HFFc6 (cell line): ENCODE results near the gene SLC45A3. TPM values are rescaled to one million over a fixed set of nuclear protein-coding genes. Genes with fewer than 3 reads are reported as not detected.

ENCODE experiments used
- DNase-seq: peaks from one replicate; pipeline ENCODE4 v3.0.0-alpha.2; 2018
- H3K27ac Mint-ChIP-seq: 2 replicates; pipeline ENCODE4 v1.8.0; 2020; ENCODE audit warnings: mild to moderate bottlenecking, mixed read lengths
- H3K27me3 Mint-ChIP-seq: 2 replicates; pipeline ENCODE4 v1.8.0; 2021; ENCODE audit warnings: mild to moderate bottlenecking, moderate library complexity, mixed read lengths; ENCODE audit not compliant: insufficient read depth
- H3K36me3 Mint-ChIP-seq: 2 replicates; pipeline ENCODE4 v1.8.0; 2021; ENCODE audit warnings: low read depth, mixed read lengths
- H3K4me1 Mint-ChIP-seq: 2 replicates; pipeline ENCODE4 v1.8.0; 2020; ENCODE audit warnings: low read depth, mixed read lengths
- H3K4me3 Mint-ChIP-seq: 2 replicates; pipeline ENCODE4 v1.8.0; 2020; ENCODE audit warnings: mild to moderate bottlenecking, moderate library complexity, mixed read lengths
- H3K9me3 Mint-ChIP-seq: 2 replicates; pipeline ENCODE4 v1.8.0; 2020; ENCODE audit warnings: mild to moderate bottlenecking, mixed read lengths
- total RNA-seq, 6 experiments: library from RNA; stranded (reverse); fragmentation: NEBNext Ultra II Directional; extraction: Animal tissue kit (Norgen Biotek cat#: 25700); gene quantifications; 2 replicates in 1 of 6; 3 replicates in 5 of 6; pipeline ENCODE4 v1.2.3, GENCODE V29; 2021
- TF ChIP-seq, protein P1 (sequence below): fragments of 200-600 bp; sonication (generic); IDR thresholded peaks from 2 replicates; pipeline ENCODE4 v1.5.0; 2021; ENCODE audit warnings: antibody characterized with exemption, mild to moderate bottlenecking

The SLC45A3 gene
- total RNA-seq, 6 experiments from 2014 or later = 1.1 to 2.4 (median 1.4) TPM

DNA sequence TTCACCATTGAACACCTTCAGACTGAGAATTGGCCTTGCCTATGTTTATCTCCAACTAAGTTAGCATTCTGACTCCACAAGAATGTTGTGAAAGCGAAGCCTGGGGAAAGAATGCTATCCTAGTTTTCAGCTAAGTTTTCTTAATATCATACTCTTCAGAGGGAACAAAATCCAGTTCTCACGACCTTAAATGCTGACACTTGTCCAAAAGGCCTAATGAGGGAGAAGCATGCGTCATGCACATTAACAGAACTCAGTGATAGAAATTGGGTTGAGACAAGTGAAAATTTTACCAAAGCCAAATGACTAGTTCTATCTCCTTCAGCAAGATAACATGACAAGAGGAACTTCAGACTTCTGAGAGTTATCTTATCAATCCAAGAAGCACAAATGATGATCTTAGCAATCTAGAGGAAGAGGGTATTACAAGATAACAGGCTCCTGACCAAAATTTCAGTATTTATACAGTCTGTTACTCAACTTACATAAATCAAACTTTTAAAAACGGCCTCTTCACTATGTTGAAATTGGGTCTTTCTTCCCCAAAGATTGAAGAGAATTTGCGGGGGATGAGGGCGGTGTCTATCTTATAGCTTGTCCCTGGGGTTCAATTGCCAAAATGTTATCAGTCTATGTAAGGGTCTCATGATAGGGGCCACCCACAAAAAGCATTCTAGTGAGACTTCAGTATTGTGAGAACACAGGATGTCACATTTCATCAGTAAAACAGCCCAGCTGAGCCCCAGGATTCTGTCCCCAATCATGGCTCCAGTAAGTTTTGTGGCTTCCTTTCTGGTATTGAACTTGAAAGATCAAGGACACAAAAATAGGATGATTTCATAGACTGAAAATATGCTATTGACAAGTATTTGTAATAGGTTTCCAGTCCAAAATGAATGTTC lies 26.5 kb upstream of the SLC45A3 start:
- Mint-ChIP-seq H3K4me1 (peaks cover 25% of the 10 kb centered on the region), H3K27ac (no peak overlapping the region), H3K27me3 (no peaks in the 10 kb centered on the region), H3K9me3 (no peaks in the 10 kb centered on the region), H3K36me3 (peaks cover 21% of the 10 kb centered on the region), H3K4me3 (no peak overlapping the region)
- no peak for DNase-seq
- TF ChIP-seq, protein P1, sequence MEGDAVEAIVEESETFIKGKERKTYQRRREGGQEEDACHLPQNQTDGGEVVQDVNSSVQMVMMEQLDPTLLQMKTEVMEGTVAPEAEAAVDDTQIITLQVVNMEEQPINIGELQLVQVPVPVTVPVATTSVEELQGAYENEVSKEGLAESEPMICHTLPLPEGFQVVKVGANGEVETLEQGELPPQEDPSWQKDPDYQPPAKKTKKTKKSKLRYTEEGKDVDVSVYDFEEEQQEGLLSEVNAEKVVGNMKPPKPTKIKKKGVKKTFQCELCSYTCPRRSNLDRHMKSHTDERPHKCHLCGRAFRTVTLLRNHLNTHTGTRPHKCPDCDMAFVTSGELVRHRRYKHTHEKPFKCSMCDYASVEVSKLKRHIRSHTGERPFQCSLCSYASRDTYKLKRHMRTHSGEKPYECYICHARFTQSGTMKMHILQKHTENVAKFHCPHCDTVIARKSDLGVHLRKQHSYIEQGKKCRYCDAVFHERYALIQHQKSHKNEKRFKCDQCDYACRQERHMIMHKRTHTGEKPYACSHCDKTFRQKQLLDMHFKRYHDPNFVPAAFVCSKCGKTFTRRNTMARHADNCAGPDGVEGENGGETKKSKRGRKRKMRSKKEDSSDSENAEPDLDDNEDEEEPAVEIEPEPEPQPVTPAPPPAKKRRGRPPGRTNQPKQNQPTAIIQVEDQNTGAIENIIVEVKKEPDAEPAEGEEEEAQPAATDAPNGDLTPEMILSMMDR = no peak

DNA sequence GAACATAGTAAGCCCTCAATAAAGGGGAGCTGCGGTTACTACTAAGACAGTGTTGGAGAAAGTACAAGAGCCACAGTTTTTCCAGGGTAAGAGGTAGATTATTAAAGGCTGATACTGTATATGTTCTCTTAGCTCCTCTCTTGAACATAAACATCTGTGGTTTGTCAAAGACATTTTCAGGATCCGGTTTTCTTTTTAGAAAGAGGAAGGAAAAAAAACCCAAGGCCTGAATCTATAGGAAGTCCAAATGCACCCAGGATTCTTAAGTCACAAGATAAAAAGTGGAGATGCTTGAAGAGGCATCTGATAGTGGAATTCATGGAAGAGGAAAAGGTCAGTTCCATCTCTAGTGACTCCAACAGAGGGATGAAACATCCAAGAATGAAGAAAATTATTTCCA lies 24.6 kb upstream of the SLC45A3 start:
- Mint-ChIP-seq H3K36me3 (peaks cover 21% of the 10 kb centered on the region), H3K9me3 (no peaks in the 10 kb centered on the region), H3K4me1 (peaks cover 11% of the 10 kb centered on the region)

DNA sequence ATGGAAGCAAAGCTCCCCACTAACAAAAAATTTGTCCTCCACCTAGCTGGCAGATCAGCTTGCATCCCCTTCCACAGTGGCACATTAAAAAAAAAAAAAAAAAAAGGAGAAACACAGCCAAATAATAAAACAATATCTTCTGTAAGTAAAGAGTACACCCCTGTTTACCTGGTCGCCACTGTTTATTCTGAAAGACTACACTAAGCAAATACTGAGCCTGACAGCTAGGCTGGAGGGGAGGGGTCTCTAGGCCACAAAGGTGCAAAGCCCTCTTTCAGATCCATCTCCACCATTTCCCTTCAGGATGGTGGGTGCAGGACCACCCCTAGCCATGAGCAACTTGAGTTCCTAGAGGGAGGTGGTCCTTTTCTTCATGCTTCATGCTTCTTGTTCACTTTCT lies 22.8 kb upstream of the SLC45A3 start:
- TF ChIP-seq, protein P1 = no peak
- H3K9me3 Mint-ChIP-seq = no peaks in the 10 kb centered on the region
- no peak for DNase-seq
- no peaks in the 10 kb centered on the region for H3K27me3 Mint-ChIP-seq
- H3K36me3 Mint-ChIP-seq = peaks cover 10% of the 10 kb centered on the region
- H3K27ac Mint-ChIP-seq = no peak overlapping the region
- no peak overlapping the region for H3K4me3 Mint-ChIP-seq
- H3K4me1 Mint-ChIP-seq = no peaks in the 10 kb centered on the region

More for the DNA sequence above, 24.6 kb upstream of the SLC45A3 start:
- TF ChIP-seq, protein P1 = no peak
- no peaks in the 10 kb centered on the region for H3K27me3 Mint-ChIP-seq
- no peak overlapping the region for H3K27ac Mint-ChIP-seq
- no peak overlapping the region for H3K4me3 Mint-ChIP-seq
- no peak for DNase-seq

DNA sequence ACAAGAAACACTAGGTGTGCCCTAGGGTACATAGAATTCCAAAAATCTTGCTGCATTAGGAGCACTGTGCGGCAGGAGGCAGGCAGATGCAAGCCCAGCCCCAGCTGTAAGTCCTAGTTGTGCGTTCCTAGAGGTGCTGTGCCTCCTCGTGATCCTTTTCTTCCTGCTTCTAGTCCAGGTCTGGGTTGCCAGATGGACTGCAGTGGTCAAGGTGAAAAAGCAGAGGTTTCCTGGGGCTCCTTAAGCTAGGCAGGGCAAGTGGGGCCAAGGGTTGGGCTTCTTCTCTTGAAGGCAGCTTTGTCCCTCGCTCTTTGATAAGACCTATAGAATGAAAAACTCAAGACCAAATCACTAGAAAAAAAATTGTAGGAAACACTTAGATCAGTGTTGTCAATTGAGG lies 21.6 kb upstream of the SLC45A3 start:
- Mint-ChIP-seq H3K4me1 (no peaks in the 10 kb centered on the region), H3K36me3 (peaks cover 10% of the 10 kb centered on the region), H3K9me3 (no peaks in the 10 kb centered on the region), H3K27me3 (peaks cover 2% of the 10 kb centered on the region; the same call in 1 of the 2 replicates), H3K4me3 (no peak overlapping the region), H3K27ac (no peak overlapping the region)
- DNase-seq = no peak
- TF ChIP-seq, protein P1 = no peak

DNA sequence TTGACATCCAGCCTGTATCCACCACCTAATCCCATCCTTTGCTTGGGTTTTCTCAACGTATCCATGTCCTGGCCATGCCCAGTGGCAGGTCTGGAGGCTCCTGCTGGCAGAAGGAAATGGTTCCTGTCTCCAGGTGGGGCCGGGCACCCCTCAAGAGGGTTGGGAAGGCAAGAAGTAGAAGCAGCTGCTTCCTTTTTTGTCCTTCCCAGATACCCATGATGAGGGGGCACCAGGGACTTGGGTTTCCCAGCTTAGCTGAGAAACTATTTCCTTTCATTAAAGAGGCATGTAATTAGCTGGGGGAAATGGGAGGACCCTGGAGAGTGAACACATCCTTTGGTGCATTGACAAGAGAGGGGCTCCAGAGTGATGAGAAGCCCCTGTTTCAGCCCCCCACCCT lies 21.1 kb upstream of the SLC45A3 start:
- TF ChIP-seq, protein P1 = no peak
- Mint-ChIP-seq H3K4me3 (no peak overlapping the region), H3K4me1 (no peaks in the 10 kb centered on the region), H3K36me3 (peaks cover 10% of the 10 kb centered on the region), H3K27ac (no peak overlapping the region), H3K9me3 (no peaks in the 10 kb centered on the region), H3K27me3 (peaks cover 2% of the 10 kb centered on the region; the same call in 1 of the 2 replicates)
- DNase-seq = no peak
